Measurements from ENCODE around the gene RBSN.

The RBSN gene

DNA sequence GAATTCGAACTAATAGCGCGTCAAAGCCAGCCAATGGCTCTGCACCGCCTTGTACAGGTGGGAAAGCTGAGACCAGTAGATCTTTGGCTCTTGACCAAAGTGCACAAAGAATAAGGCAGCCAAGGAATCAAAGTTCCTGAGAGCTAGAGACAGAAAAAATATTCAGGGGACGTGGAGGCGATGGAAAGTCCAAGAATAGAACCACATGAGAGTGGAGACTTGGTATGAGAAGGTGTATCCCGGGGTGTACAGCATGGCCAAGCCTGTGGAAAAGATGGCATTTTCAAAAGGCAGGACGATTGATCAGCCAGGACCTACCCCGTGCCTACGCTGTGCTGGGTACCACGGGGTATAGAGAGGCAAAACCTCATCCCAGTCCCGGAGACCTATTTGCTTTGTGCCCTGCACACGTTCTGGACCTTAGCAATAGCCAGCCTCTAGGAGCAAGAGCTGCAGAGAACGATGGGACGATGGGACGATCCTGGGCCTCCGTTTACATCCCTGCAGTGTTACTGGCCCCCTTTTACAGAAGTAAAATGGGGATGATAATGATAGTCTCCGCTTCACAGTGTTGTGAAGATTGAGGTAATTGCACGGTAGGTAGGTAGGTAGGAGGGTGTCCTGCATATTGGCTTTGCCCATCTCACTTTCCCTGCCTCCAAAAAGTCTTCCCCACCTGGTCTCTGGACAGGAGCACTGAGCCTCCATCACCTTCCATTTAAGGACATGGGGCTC is 583 bp upstream of the RBSN start:
- no peak for DNase-seq (ENCODE audit: low spot score)
- in situ Hi-C loops (cut with MboI; ENCODE audit: low sequenced_read_pairs, unreplicated experiment) = no loop called here
- TF ChIP-seq, protein P1, sequence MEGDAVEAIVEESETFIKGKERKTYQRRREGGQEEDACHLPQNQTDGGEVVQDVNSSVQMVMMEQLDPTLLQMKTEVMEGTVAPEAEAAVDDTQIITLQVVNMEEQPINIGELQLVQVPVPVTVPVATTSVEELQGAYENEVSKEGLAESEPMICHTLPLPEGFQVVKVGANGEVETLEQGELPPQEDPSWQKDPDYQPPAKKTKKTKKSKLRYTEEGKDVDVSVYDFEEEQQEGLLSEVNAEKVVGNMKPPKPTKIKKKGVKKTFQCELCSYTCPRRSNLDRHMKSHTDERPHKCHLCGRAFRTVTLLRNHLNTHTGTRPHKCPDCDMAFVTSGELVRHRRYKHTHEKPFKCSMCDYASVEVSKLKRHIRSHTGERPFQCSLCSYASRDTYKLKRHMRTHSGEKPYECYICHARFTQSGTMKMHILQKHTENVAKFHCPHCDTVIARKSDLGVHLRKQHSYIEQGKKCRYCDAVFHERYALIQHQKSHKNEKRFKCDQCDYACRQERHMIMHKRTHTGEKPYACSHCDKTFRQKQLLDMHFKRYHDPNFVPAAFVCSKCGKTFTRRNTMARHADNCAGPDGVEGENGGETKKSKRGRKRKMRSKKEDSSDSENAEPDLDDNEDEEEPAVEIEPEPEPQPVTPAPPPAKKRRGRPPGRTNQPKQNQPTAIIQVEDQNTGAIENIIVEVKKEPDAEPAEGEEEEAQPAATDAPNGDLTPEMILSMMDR (IDR thresholded peaks at IDR 0.05; ENCODE audit: borderline replicate concordance, control extremely low read depth, extremely low read depth, insufficient read depth, missing control alignments) = no peak

- in situ Hi-C loops (cut with MboI; ENCODE audit: low sequenced_read_pairs, unreplicated experiment) = no loop called here
- TF ChIP-seq, protein P1 (IDR thresholded peaks at IDR 0.05; ENCODE audit: borderline replicate concordance, control extremely low read depth, extremely low read depth, insufficient read depth, missing control alignments) = no peak
- no peak for DNase-seq (ENCODE audit: low spot score)
Measured at GRCh38 chr3:15097891-15098290, 1.1 kb downstream of the RBSN start.

- TF ChIP-seq, protein P1 (IDR thresholded peaks at IDR 0.05; ENCODE audit: borderline replicate concordance, control extremely low read depth, extremely low read depth, insufficient read depth, missing control alignments) = no peak
- no peak for DNase-seq (ENCODE audit: low spot score)
- in situ Hi-C loops (cut with MboI; ENCODE audit: low sequenced_read_pairs, unreplicated experiment) = no loop called here
Measured at GRCh38 chr3:15096046-15096445, 2.9 kb downstream of the RBSN start.

DNA sequence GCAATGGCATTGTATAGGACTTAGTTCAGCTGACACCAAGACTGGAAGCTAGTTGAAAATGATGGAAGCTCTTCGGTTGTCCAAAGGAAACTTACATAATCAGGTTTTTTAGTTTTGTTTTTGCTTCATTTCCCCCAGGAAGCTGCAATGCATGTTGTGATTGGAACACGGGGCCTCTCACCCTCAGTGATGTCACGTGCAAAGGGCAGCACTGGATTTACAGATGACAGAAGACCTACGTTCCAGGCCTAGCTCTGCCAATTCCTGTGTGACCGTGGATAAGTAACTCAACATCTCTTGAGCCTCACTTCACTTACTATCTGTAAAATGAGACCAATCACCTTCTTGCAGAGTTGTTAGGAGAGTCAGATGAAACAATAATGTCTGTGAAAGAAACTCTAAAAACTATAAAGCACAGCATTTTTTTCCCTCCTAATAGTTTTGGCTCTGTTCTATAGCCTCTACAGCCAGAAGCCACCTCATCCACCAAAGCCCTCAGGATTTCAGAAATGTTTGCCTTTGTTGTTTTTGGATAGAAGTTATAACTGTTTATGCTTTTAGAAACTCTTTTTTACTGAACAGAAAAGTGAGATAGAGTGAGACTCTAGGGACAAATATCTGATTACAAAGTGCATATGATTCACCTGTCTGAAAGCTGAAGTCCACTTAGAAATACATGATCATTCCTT is 4.6 kb downstream of the RBSN start:
- in situ Hi-C loops (cut with MboI; ENCODE audit: low sequenced_read_pairs, unreplicated experiment) = no loop called here
- TF ChIP-seq, protein P1 (IDR thresholded peaks at IDR 0.05; ENCODE audit: borderline replicate concordance, control extremely low read depth, extremely low read depth, insufficient read depth, missing control alignments) = no peak
- DNase-seq (ENCODE audit: low spot score) = no peak

GRCh38 chr3:15092686-15093085 is 6.3 kb downstream of the RBSN start:
- no peak for DNase-seq (ENCODE audit: low spot score)
- in situ Hi-C loops (cut with MboI; ENCODE audit: low sequenced_read_pairs, unreplicated experiment) = no loop called here
- TF ChIP-seq, protein P1 (IDR thresholded peaks at IDR 0.05; ENCODE audit: borderline replicate concordance, control extremely low read depth, extremely low read depth, insufficient read depth, missing control alignments) = no peak

GRCh38 chr3:15091575-15091974 is 7.4 kb downstream of the RBSN start:
- TF ChIP-seq, protein P1 (IDR thresholded peaks at IDR 0.05; ENCODE audit: borderline replicate concordance, control extremely low read depth, extremely low read depth, insufficient read depth, missing control alignments) = no peak
- in situ Hi-C loops (cut with MboI; ENCODE audit: low sequenced_read_pairs, unreplicated experiment) = no loop called here
- DNase-seq (ENCODE audit: low spot score) = no peak

Measured in GM13976 (cell line).